ENCODE data around the gene LCN1. TPM values are rescaled to one million over a fixed set of nuclear protein-coding genes. Genes with fewer than 3 reads are reported as not detected.

The LCN1 gene
- total and polyA plus RNA-seq, 2 experiments from 2014 or later: 0.27 TPM; not detected in 1

GRCh38 chr9:135506327-135507103 is 14.7 kb upstream of the LCN1 start:
- H3K27me3 Mint-ChIP-seq (ENCODE audit: insufficient read depth, low read depth, poor library complexity): peaks cover 11% of the 10 kb centered on the region
- no peak overlapping the region for H3K27ac Mint-ChIP-seq
- Histone ChIP-seq H3K79me2 (replicated peaks; ENCODE audit: insufficient read depth) (peaks cover 11% of the 10 kb centered on the region), H3K36me3 (ENCODE audit: insufficient read depth) (peaks cover 9% of the 10 kb centered on the region; the same call in 1 of the 2 replicates), H3K4me2 (no peak overlapping the region), H3K4me3 (no peak overlapping the region), H3K4me1 (ENCODE audit: insufficient read depth) (no peaks in the 10 kb centered on the region; the same call in 1 of the 2 replicates), H3F3A (replicated peaks; ENCODE audit: low read depth) (no peaks in the 10 kb centered on the region), H3K27ac (ENCODE audit: low read depth) (no peak overlapping the region), H4K20me1 (replicated peaks; ENCODE audit: insufficient read depth) (no peaks in the 10 kb centered on the region; the same call in 1 of the 2 replicates), H3K27me3 (ENCODE audit: insufficient read depth) (no peaks in the 10 kb centered on the region), H2AFZ (no peak overlapping the region), H3K9me2 (ENCODE audit: insufficient read depth) (no peaks in the 10 kb centered on the region)
- no peak for TF ChIP-seq STAT1 (IDR thresholded peaks at IDR 0.05; ENCODE audit: unreplicated experiment)
- no peak for TF ChIP-seq EZH2 (IDR thresholded peaks at IDR 0.05; ENCODE audit: low read depth, unreplicated experiment)
- TF ChIP-seq REST (IDR thresholded peaks at IDR 0.05; ENCODE audit: unreplicated experiment): no peak
- TF ChIP-seq CREB1 (CRISPR knock-in tag; IDR thresholded peaks at IDR 0.05; ENCODE audit: low read depth): no peak
- no peak for TF ChIP-seq JUNB (IDR thresholded peaks at IDR 0.05; ENCODE audit: unreplicated experiment)
- no peak for TF ChIP-seq CTCF (conservative IDR thresholded peaks at IDR 0.05; ENCODE audit: low read depth in 2 of 2)
- no peak for TF ChIP-seq ZNF331 (CRISPR knock-in tag; IDR thresholded peaks at IDR 0.05; ENCODE audit: low read depth)
- TF ChIP-seq ETS1 (IDR thresholded peaks at IDR 0.05): no peak
- TF ChIP-seq EZH2phosphoT487 (IDR thresholded peaks at IDR 0.05; ENCODE audit: unreplicated experiment): no peak
- TF ChIP-seq ZNF462 (CRISPR knock-in tag; IDR thresholded peaks at IDR 0.05): no peak
- no peak for TF ChIP-seq ZNF114 (CRISPR knock-in tag; IDR thresholded peaks at IDR 0.05)
- no peak for TF ChIP-seq POLR2AphosphoS5 (IDR thresholded peaks at IDR 0.05; ENCODE audit: low read depth)
- TF ChIP-seq NANOG (IDR thresholded peaks at IDR 0.05; ENCODE audit: borderline replicate concordance): no peak
- ATAC-seq (peak; percentile 76), DNase-seq (ENCODE audit: low spot score) (peak; percentile 39)
- H3K4me3 Mint-ChIP-seq: no peak overlapping the region
- peaks cover 10% of the 10 kb centered on the region for H3K4me1 Mint-ChIP-seq
- no peaks in the 10 kb centered on the region; the same call in 2 of the 3 replicates for H3K9me3 Mint-ChIP-seq
- H3K36me3 Mint-ChIP-seq (ENCODE audit: low read depth): peaks cover 37% of the 10 kb centered on the region

Data from GM23338 (cell line).